Activated CD4-positive, alpha-beta memory T cell treated with anti-CD3 and anti-CD28 coated beads, Interleukin-2, amount 10 ng/mL, durations not matched to agents 7 days and 5 days (primary cell): ENCODE data around the gene GRSF1. TPM values are rescaled to one million over a fixed set of nuclear protein-coding genes. Genes with fewer than 3 reads are reported as not detected.
"Not testable (repeated sequence)": the region's sequence is repeated elsewhere in the genome, so short reads cannot be mapped to it uniquely, and the experiment has no call there.

Experiments used
- CTCF ChIA-PET: fragments of 350-600 bp; sonication (Branson Sonifier 250); formaldehyde crosslinking; loops from one replicate; lab custom pipeline; 2021; ENCODE audit warnings: antibody characterized with exemption, inconsistent platforms; lab: Charles Lee
- POLR2A ChIA-PET: fragments of 350-600 bp; sonication (Branson Sonifier 250); formaldehyde crosslinking; loops from one replicate; lab custom pipeline; 2021; ENCODE audit warnings: antibody characterized with exemption; lab: Charles Lee
- DNase-seq: peaks from one replicate; pipeline ENCODE4 v3.0.0-alpha.2; 2020
- H3K27ac Mint-ChIP-seq: one replicate; pipeline ENCODE4 v1.8.0; 2021; ENCODE audit warnings: mild to moderate bottlenecking, mixed read lengths
- H3K27me3 Mint-ChIP-seq: one replicate; pipeline ENCODE4 v1.8.0; 2021; ENCODE audit warnings: mixed read lengths
- H3K36me3 Mint-ChIP-seq: one replicate; pipeline ENCODE4 v1.8.0; 2021; ENCODE audit warnings: low read depth, mixed read lengths
- H3K4me1 Mint-ChIP-seq: one replicate; pipeline ENCODE4 v1.8.0; 2021; ENCODE audit warnings: mixed read lengths
- H3K4me3 Mint-ChIP-seq: one replicate; pipeline ENCODE4 v1.8.0; 2021; ENCODE audit warnings: mild to moderate bottlenecking, mixed read lengths
- H3K9me3 Mint-ChIP-seq: one replicate; pipeline ENCODE4 v1.8.0; 2021; ENCODE audit warnings: mixed read lengths
- total RNA-seq, 2 experiments: library from RNA; stranded (reverse); gene quantifications; one replicate each; pipeline ENCODE4 v1.2.3, GENCODE V29; 2021

GRSF1 gene
- total RNA-seq, 2 experiments from 2014 or later, result 63.5 to 63.8 TPM

GRCh38 chr4:70842761-70843435 is 3.2 kb upstream of the GRSF1 start:
- POLR2A ChIA-PET, result interaction anchor here (1.1 kb wide), 1 partner anchor 151 kb away, joined by 3 read pairs; the partner anchor contains the start of gene DCK
- peaks cover 9% of the 10 kb centered on the region for H3K4me1 Mint-ChIP-seq
- CTCF ChIA-PET, result interaction anchor here (0.6 kb wide), 1 partner anchor 28 kb away, joined by 4 read pairs; no protein-coding TSS in a partner anchor
- no peak for DNase-seq
- no peaks in the 10 kb centered on the region for H3K9me3 Mint-ChIP-seq
- no peak overlapping the region for H3K27ac Mint-ChIP-seq
- no peak overlapping the region for H3K4me3 Mint-ChIP-seq
- H3K27me3 Mint-ChIP-seq, result no peaks in the 10 kb centered on the region
- no peaks in the 10 kb centered on the region for H3K36me3 Mint-ChIP-seq

- Mint-ChIP-seq H3K27ac (no peak overlapping the region), H3K9me3 (no peaks in the 10 kb centered on the region), H3K36me3 (peaks cover under 1% of the 10 kb centered on the region), H3K4me1 (peaks cover 13% of the 10 kb centered on the region), H3K4me3 (no peak overlapping the region), H3K27me3 (no peaks in the 10 kb centered on the region)
- DNase-seq, result no peak
- CTCF ChIA-PET, result no interaction called here
- POLR2A ChIA-PET, result no interaction called here
These were observed 2.3 kb upstream of the GRSF1 start for GRCh38 chr4:70841951-70842350.

GRCh38 chr4:70841211-70841610 is 1.5 kb upstream of the GRSF1 start:
- Mint-ChIP-seq H3K4me1 (peaks cover 20% of the 10 kb centered on the region), H3K36me3 (peaks cover 5% of the 10 kb centered on the region), H3K4me3 (no peak overlapping the region), H3K9me3 (no peaks in the 10 kb centered on the region), H3K27ac (no peak overlapping the region), H3K27me3 (no peaks in the 10 kb centered on the region)
- CTCF ChIA-PET, result no interaction called here
- POLR2A ChIA-PET, result interaction anchor here (3.4 kb wide), 1 partner anchor 60 kb away, joined by 18 read pairs; the partner anchor contains the start of gene MOB1B
- DNase-seq, result no peak

GRCh38 chr4:70840631-70841030 is 941 bp upstream of the GRSF1 start:
- H3K27me3 Mint-ChIP-seq, CTCF ChIA-PET, DNase-seq, H3K4me3 Mint-ChIP-seq, H3K9me3 Mint-ChIP-seq: not testable (repeated sequence)
- Mint-ChIP-seq H3K36me3 (peaks cover 10% of the 10 kb centered on the region), H3K4me1 (peaks cover 25% of the 10 kb centered on the region), H3K27ac (peak overlapping the region; percentile 72)
- POLR2A ChIA-PET, result interaction anchor here (3.4 kb wide), 1 partner anchor 61 kb away, joined by 18 read pairs; the partner anchor contains the start of gene MOB1B

GRCh38 chr4:70840137-70840536 is 447 bp upstream of the GRSF1 start:
- not testable (repeated sequence) for H3K9me3 Mint-ChIP-seq, H3K27me3 Mint-ChIP-seq
- POLR2A ChIA-PET, result interaction anchor here (1.0 to 3.9 kb wide), 6 partner anchors 11 to 155 kb away, joined by 3 to 40 read pairs (median 28); partner anchors contain the start of genes DCK, MOB1B and UTP3
- Mint-ChIP-seq H3K36me3 (peaks cover 12% of the 10 kb centered on the region), H3K4me1 (peaks cover 25% of the 10 kb centered on the region), H3K27ac (peak overlapping the region; percentile 72), H3K4me3 (peak overlapping the region; percentile 54)
- peak; percentile 77 for DNase-seq
- CTCF ChIA-PET, result interaction anchor here (2.3 to 2.4 kb wide), 3 partner anchors 61 to 156 kb away, joined by 8 to 15 read pairs (median 10); partner anchors contain the start of gene MOB1B

GRCh38 chr4:70838666-70839588 is 763 bp downstream of the GRSF1 start:
- H3K4me3 Mint-ChIP-seq, result peak overlapping the region; percentile 85
- H3K9me3 Mint-ChIP-seq, result no peaks in the 10 kb centered on the region
- H3K4me1 Mint-ChIP-seq, result peaks cover 31% of the 10 kb centered on the region
- H3K27ac Mint-ChIP-seq, result peak overlapping the region; percentile 90
- H3K27me3 Mint-ChIP-seq, result no peaks in the 10 kb centered on the region
- H3K36me3 Mint-ChIP-seq, result peaks cover 20% of the 10 kb centered on the region
- DNase-seq, result peak; percentile 65
- CTCF ChIA-PET, result interaction anchor here (0.6 to 2.4 kb wide), 13 partner anchors 8 to 185 kb away, joined by 3 to 15 read pairs (median 4); partner anchors contain the start of genes MOB1B and UTP3
- POLR2A ChIA-PET, result interaction anchor here (0.6 to 3.9 kb wide), 17 partner anchors 10 to 219 kb away, joined by 3 to 40 read pairs (median 4); partner anchors contain the start of genes DCK, MOB1B and UTP3

- DNase-seq, result no peak
- Mint-ChIP-seq H3K4me3 (peak overlapping the region; percentile 85), H3K27ac (peak overlapping the region; percentile 90), H3K36me3 (peaks cover 26% of the 10 kb centered on the region), H3K4me1 (peaks cover 32% of the 10 kb centered on the region), H3K9me3 (no peaks in the 10 kb centered on the region), H3K27me3 (no peaks in the 10 kb centered on the region)
- POLR2A ChIA-PET, result interaction anchor here (0.7 to 3.9 kb wide), 14 partner anchors 10 to 182 kb away, joined by 3 to 40 read pairs (median 6); partner anchors contain the start of genes DCK, MOB1B and UTP3
- CTCF ChIA-PET, result interaction anchor here (0.7 to 2.4 kb wide), 12 partner anchors 9 to 188 kb away, joined by 3 to 15 read pairs (median 4); partner anchors contain the start of gene MOB1B
These were observed 1.5 kb downstream of the GRSF1 start for GRCh38 chr4:70838204-70838603.

GRCh38 chr4:70836081-70836480 is 3.6 kb downstream of the GRSF1 start:
- Mint-ChIP-seq H3K27me3 (no peaks in the 10 kb centered on the region), H3K36me3 (peaks cover 45% of the 10 kb centered on the region), H3K27ac (no peak overlapping the region), H3K9me3 (no peaks in the 10 kb centered on the region), H3K4me3 (no peak overlapping the region), H3K4me1 (peaks cover 30% of the 10 kb centered on the region)
- CTCF ChIA-PET, result interaction anchor here (1.9 kb wide), 1 partner anchor 147 kb away, joined by 5 read pairs; no protein-coding TSS in a partner anchor
- DNase-seq, result no peak
- POLR2A ChIA-PET, result interaction anchor here (1.7 to 3.9 kb wide), 2 partner anchors 102 to 131 kb away, joined by 3 to 33 read pairs; no protein-coding TSS in a partner anchor

GRCh38 chr4:70833675-70834074 is 6.0 kb downstream of the GRSF1 start:
- H3K27me3 Mint-ChIP-seq, result no peaks in the 10 kb centered on the region
- no peak for DNase-seq
- peaks cover 32% of the 10 kb centered on the region for H3K4me1 Mint-ChIP-seq
- H3K4me3 Mint-ChIP-seq, result no peak overlapping the region
- POLR2A ChIA-PET, result interaction anchor here (1.0 kb wide), 1 partner anchor 145 kb away, joined by 3 read pairs; no protein-coding TSS in a partner anchor
- peaks cover 59% of the 10 kb centered on the region for H3K36me3 Mint-ChIP-seq
- no peaks in the 10 kb centered on the region for H3K9me3 Mint-ChIP-seq
- no peak overlapping the region for H3K27ac Mint-ChIP-seq
- CTCF ChIA-PET, result no interaction called here

GRCh38 chr4:70831293-70831692 is 8.4 kb downstream of the GRSF1 start:
- peaks cover 72% of the 10 kb centered on the region for H3K36me3 Mint-ChIP-seq
- no peaks in the 10 kb centered on the region for H3K27me3 Mint-ChIP-seq
- H3K9me3 Mint-ChIP-seq, result no peaks in the 10 kb centered on the region
- H3K4me3 Mint-ChIP-seq, result no peak overlapping the region
- no peak overlapping the region for H3K27ac Mint-ChIP-seq
- POLR2A ChIA-PET, result no interaction called here
- CTCF ChIA-PET, result no interaction called here
- peaks cover 19% of the 10 kb centered on the region for H3K4me1 Mint-ChIP-seq
- DNase-seq, result no peak

GRCh38 chr4:70830054-70830453 is 9.6 kb downstream of the GRSF1 start:
- Mint-ChIP-seq H3K27me3 (no peaks in the 10 kb centered on the region), H3K36me3 (peaks cover 77% of the 10 kb centered on the region), H3K4me1 (peaks cover 13% of the 10 kb centered on the region), H3K4me3 (no peak overlapping the region), H3K27ac (no peak overlapping the region), H3K9me3 (no peaks in the 10 kb centered on the region)
- ChIA-PET CTCF (interaction anchor here (1.4 kb wide), 2 partner anchors 8 to 177 kb away, joined by 4 read pairs; no protein-coding TSS in a partner anchor), POLR2A (interaction anchor here (3.5 kb wide), 1 partner anchor 8 kb away, joined by 20 read pairs; the partner anchor contains the start of gene GRSF1)
- no peak for DNase-seq

GRCh38 chr4:70829492-70829891 is 10.2 kb downstream of the GRSF1 start:
- Mint-ChIP-seq H3K27me3 (no peaks in the 10 kb centered on the region), H3K9me3 (no peaks in the 10 kb centered on the region), H3K4me1 (peaks cover 9% of the 10 kb centered on the region), H3K36me3 (peaks cover 76% of the 10 kb centered on the region), H3K27ac (no peak overlapping the region), H3K4me3 (no peak overlapping the region)
- no peak for DNase-seq
- ChIA-PET POLR2A (interaction anchor here (3.5 kb wide), 1 partner anchor 9 kb away, joined by 20 read pairs; the partner anchor contains the start of gene GRSF1), CTCF (interaction anchor here (0.6 to 1.4 kb wide), 3 partner anchors 9 to 177 kb away, joined by 3 to 4 read pairs (median 4); no protein-coding TSS in a partner anchor)
